ENCODE data around the gene SDF4. TPM values are rescaled to one million over a fixed set of nuclear protein-coding genes. Genes with fewer than 3 reads are reported as not detected.
"Not testable (repeated sequence)": the region's sequence is repeated elsewhere in the genome, so short reads cannot be mapped to it uniquely, and the experiment has no call there.

SDF4 gene
- polyA plus RNA-seq, 4 donors, result 115 to 137 (median 133) TPM

GRCh38 chr1:1181938-1182410, 49.8 kb downstream of the SDF4 start:
- no peak for DNase-seq (ENCODE audit: low read depth in 4 of 4, low spot score in 3 of 4)

GRCh38 chr1:1181129-1181937, 50.5 kb downstream of the SDF4 start:
- DNase-seq (ENCODE audit: low read depth in 4 of 4, low spot score in 3 of 4), result no peak

GRCh38 chr1:1179983-1180861, 51.6 kb downstream of the SDF4 start:
- DNase-seq (ENCODE audit: low read depth in 4 of 4, low spot score in 3 of 4), result no peak

GRCh38 chr1:1179346-1179982, 52.3 kb downstream of the SDF4 start:
- no peak for DNase-seq (ENCODE audit: low read depth in 4 of 4, low spot score in 3 of 4)

- no peak for DNase-seq (ENCODE audit: low read depth in 4 of 4, low spot score in 3 of 4)
Measured at GRCh38 chr1:1178794-1179331, 52.9 kb downstream of the SDF4 start.

- DNase-seq (ENCODE audit: low read depth in 4 of 4, low spot score in 3 of 4), result no peak
Measured at GRCh38 chr1:1177452-1178206, 54.2 kb downstream of the SDF4 start.

GRCh38 chr1:1176931-1177330, 54.9 kb downstream of the SDF4 start:
- DNase-seq (ENCODE audit: low read depth in 4 of 4, low spot score in 3 of 4), result no peak

- not testable (repeated sequence) for DNase-seq (ENCODE audit: low read depth in 4 of 4, low spot score in 3 of 4)
Measured at GRCh38 chr1:1176063-1176761, 55.6 kb downstream of the SDF4 start.

- DNase-seq (ENCODE audit: low read depth in 4 of 4, low spot score in 3 of 4), result no peak
Measured at GRCh38 chr1:1175221-1176062, 56.4 kb downstream of the SDF4 start.

- peak in 1 of 4 donors; percentile 59 for DNase-seq (ENCODE audit: low read depth in 4 of 4, low spot score in 3 of 4)
Measured at GRCh38 chr1:1173793-1174415, 57.9 kb downstream of the SDF4 start, which contains the start of gene TTLL10. TTLL10 (plus strand) TSS chr1:1173880; CDS start chr1:1179216, 5,336 bp downstream.

GRCh38 chr1:1173061-1173792, 58.6 kb downstream of the SDF4 start:
- DNase-seq (ENCODE audit: low read depth in 4 of 4, low spot score in 3 of 4), result no peak

GRCh38 chr1:1171546-1172340, 60.1 kb downstream of the SDF4 start:
- DNase-seq (ENCODE audit: low read depth in 4 of 4, low spot score in 3 of 4), result no peak

GRCh38 chr1:1171161-1171545, 60.6 kb downstream of the SDF4 start:
- no peak for DNase-seq (ENCODE audit: low read depth in 4 of 4, low spot score in 3 of 4)

GRCh38 chr1:1170215-1171091, 61.3 kb downstream of the SDF4 start:
- no peak for DNase-seq (ENCODE audit: low read depth in 4 of 4, low spot score in 3 of 4)

- no peak for DNase-seq (ENCODE audit: low read depth in 4 of 4, low spot score in 3 of 4)
Measured at GRCh38 chr1:1169429-1170214, 62.2 kb downstream of the SDF4 start.

Data from right renal pelvis (tissue), 4 donors.